HL-60 (cell line): ENCODE measurements around the gene BRAT1.

Experiments
- CTCF ChIP-seq: IDR thresholded peaks from one replicate; pipeline ENCODE4 v1.5.1; 2011; ENCODE audit warnings: low read length, control low read depth, inconsistent platforms; ENCODE audit not compliant: insufficient read depth
- POLR2AphosphoS5 ChIP-seq: IDR thresholded peaks from 2 replicates; pipeline ENCODE4 v1.6.1; 2012; ENCODE audit warnings: low read depth

- TF ChIP-seq CTCF = no peak
- no peak for TF ChIP-seq POLR2AphosphoS5
Observed at GRCh38 chr7:2522780-2523433, 32.4 kb downstream of the BRAT1 start.
